Tibial nerve (tissue), 4 donors: ENCODE results near the gene RHOJ.

Experiments
- EP300 ChIP-seq, 2 donors: sonication (generic); formaldehyde crosslinking; IDR thresholded peaks; one replicate each; pipeline ENCODE4 v1.6.1; 2017; ENCODE audit warnings: antibody characterized with exemption in 2 of 2, mild to moderate bottlenecking in 1 of 2
- TF ChIP-seq, protein P1 (sequence below), 5 experiments: fragments of 200-600 bp in 3 of 5; fragments of 450-650 bp in 2 of 5; sonication (generic) in 3 of 5; IDR thresholded peaks; one replicate each; pipeline ENCODE4 v1.5.1; 2016 to 2019; ENCODE audit warnings: antibody characterized with exemption in 5 of 5, mild to moderate bottlenecking in 3 of 5, moderate library complexity in 2 of 5

DNA sequence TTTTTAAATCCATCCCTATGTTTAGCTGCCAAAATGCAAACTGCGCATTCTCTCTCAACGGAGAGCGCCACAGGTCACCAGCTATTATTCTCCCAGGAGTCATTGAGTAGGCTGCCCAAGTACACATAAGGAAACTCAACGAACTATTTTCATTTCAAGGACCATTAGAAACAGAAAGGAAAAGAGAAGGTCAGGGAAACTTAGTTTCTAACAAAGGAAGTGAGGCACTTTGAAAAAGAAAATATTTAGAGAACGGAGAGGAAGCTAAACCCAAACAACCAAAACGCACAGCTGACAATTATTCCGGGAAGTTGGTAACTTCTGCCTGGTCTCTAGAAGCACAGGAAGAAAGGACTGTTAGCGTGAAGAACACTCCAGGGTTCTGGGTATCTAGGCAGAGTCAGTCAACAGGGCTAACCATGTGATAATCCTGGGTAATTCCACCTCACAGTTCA, 91.0 kb downstream of the RHOJ start:
- TF ChIP-seq, protein P1, sequence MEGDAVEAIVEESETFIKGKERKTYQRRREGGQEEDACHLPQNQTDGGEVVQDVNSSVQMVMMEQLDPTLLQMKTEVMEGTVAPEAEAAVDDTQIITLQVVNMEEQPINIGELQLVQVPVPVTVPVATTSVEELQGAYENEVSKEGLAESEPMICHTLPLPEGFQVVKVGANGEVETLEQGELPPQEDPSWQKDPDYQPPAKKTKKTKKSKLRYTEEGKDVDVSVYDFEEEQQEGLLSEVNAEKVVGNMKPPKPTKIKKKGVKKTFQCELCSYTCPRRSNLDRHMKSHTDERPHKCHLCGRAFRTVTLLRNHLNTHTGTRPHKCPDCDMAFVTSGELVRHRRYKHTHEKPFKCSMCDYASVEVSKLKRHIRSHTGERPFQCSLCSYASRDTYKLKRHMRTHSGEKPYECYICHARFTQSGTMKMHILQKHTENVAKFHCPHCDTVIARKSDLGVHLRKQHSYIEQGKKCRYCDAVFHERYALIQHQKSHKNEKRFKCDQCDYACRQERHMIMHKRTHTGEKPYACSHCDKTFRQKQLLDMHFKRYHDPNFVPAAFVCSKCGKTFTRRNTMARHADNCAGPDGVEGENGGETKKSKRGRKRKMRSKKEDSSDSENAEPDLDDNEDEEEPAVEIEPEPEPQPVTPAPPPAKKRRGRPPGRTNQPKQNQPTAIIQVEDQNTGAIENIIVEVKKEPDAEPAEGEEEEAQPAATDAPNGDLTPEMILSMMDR (IDR thresholded peaks at IDR 0.05): no peak
- no peak for TF ChIP-seq EP300 (IDR thresholded peaks at IDR 0.05)
